ENCODE measurements around the gene PTTG1IP.

PTTG1IP gene

GRCh38 chr21:44815852-44816628 is 57.5 kb downstream of the PTTG1IP start:
- no peak overlapping the region for H3K4me3 ChIP-seq (ENCODE audit: low read depth, low read length)
- no peaks in the 10 kb centered on the region for H3K27me3 ChIP-seq (ENCODE audit: insufficient read depth, low read depth, severe bottlenecking)
- peaks cover 28% of the 10 kb centered on the region for H3K9me3 ChIP-seq (ENCODE audit: severe bottlenecking)
- peaks cover 20% of the 10 kb centered on the region for H3K36me3 ChIP-seq
- no peak for DNase-seq
- TF ChIP-seq CTCF (IDR thresholded peaks at IDR 0.05; ENCODE audit: low read depth, low read length): no peak
- H3K27ac ChIP-seq: no peak overlapping the region

- TF ChIP-seq CTCF (IDR thresholded peaks at IDR 0.05; ENCODE audit: low read depth, low read length): no peak
- no peak overlapping the region for H3K27ac ChIP-seq
- no peaks in the 10 kb centered on the region for H3K27me3 ChIP-seq (ENCODE audit: insufficient read depth, low read depth, severe bottlenecking)
- no peak overlapping the region for H3K4me3 ChIP-seq (ENCODE audit: low read depth, low read length)
- peaks cover 26% of the 10 kb centered on the region for H3K9me3 ChIP-seq (ENCODE audit: severe bottlenecking)
- no peak for DNase-seq
- peaks cover 24% of the 10 kb centered on the region for H3K36me3 ChIP-seq
Observed at GRCh38 chr21:44815225-44815624, 58.3 kb downstream of the PTTG1IP start.

GRCh38 chr21:44814498-44815023 is 58.9 kb downstream of the PTTG1IP start:
- peaks cover 29% of the 10 kb centered on the region for H3K36me3 ChIP-seq
- DNase-seq: no peak
- H3K9me3 ChIP-seq (ENCODE audit: severe bottlenecking): peaks cover 20% of the 10 kb centered on the region
- H3K27ac ChIP-seq: no peak overlapping the region
- H3K4me3 ChIP-seq (ENCODE audit: low read depth, low read length): no peak overlapping the region
- H3K27me3 ChIP-seq (ENCODE audit: insufficient read depth, low read depth, severe bottlenecking): no peaks in the 10 kb centered on the region
- no peak for TF ChIP-seq CTCF (IDR thresholded peaks at IDR 0.05; ENCODE audit: low read depth, low read length)

- TF ChIP-seq CTCF (IDR thresholded peaks at IDR 0.05; ENCODE audit: low read depth, low read length): no peak
Observed at GRCh38 chr21:44813727-44814126, 59.8 kb downstream of the PTTG1IP start.

GRCh38 chr21:44813149-44813548 is 60.3 kb downstream of the PTTG1IP start:
- DNase-seq: no peak
- H3K4me3 ChIP-seq (ENCODE audit: low read depth, low read length): no peak overlapping the region
- TF ChIP-seq CTCF (IDR thresholded peaks at IDR 0.05; ENCODE audit: low read depth, low read length): no peak
- H3K27ac ChIP-seq: no peak overlapping the region
- peaks cover 5% of the 10 kb centered on the region for H3K9me3 ChIP-seq (ENCODE audit: severe bottlenecking)
- H3K27me3 ChIP-seq (ENCODE audit: insufficient read depth, low read depth, severe bottlenecking): no peaks in the 10 kb centered on the region
- peaks cover 43% of the 10 kb centered on the region for H3K36me3 ChIP-seq

More at GRCh38 chr21:44813727-44814126, 59.8 kb downstream of the PTTG1IP start:
- peaks cover 38% of the 10 kb centered on the region for H3K36me3 ChIP-seq
- DNase-seq: no peak
- H3K27ac ChIP-seq: no peak overlapping the region
- H3K9me3 ChIP-seq (ENCODE audit: severe bottlenecking): peaks cover 11% of the 10 kb centered on the region
- no peak overlapping the region for H3K4me3 ChIP-seq (ENCODE audit: low read depth, low read length)
- no peaks in the 10 kb centered on the region for H3K27me3 ChIP-seq (ENCODE audit: insufficient read depth, low read depth, severe bottlenecking)

Measured in WERI-Rb-1 (cell line).